ENCODE results near the gene ARHGAP22.

The ARHGAP22 gene

GRCh38 chr10:48508791-48509772 lies 95.8 kb downstream of the ARHGAP22 start:
- DNase-seq = no peak

- DNase-seq = peak; percentile 14 to 54 (median 30)
Measured at GRCh38 chr10:48507933-48508790, 96.7 kb downstream of the ARHGAP22 start.

GRCh38 chr10:48507494-48507893 lies 97.4 kb downstream of the ARHGAP22 start:
- no peak for DNase-seq

GRCh38 chr10:48506147-48506917 lies 98.5 kb downstream of the ARHGAP22 start:
- DNase-seq = peak; percentile 73 to 80 (median 77)

- DNase-seq = peak; percentile 72 to 82 (median 75)
Measured at GRCh38 chr10:48505394-48506112, 99.3 kb downstream of the ARHGAP22 start.

- no peak for DNase-seq
Measured at GRCh38 chr10:48504141-48504885, 100.6 kb downstream of the ARHGAP22 start.

GRCh38 chr10:48503293-48503911 lies 101.5 kb downstream of the ARHGAP22 start:
- no peak for DNase-seq

GRCh38 chr10:48502791-48503190 lies 102.1 kb downstream of the ARHGAP22 start:
- DNase-seq = no peak

GRCh38 chr10:48501787-48502771 lies 102.8 kb downstream of the ARHGAP22 start:
- peak; percentile 94 to 97 (median 94) for DNase-seq

DNA sequence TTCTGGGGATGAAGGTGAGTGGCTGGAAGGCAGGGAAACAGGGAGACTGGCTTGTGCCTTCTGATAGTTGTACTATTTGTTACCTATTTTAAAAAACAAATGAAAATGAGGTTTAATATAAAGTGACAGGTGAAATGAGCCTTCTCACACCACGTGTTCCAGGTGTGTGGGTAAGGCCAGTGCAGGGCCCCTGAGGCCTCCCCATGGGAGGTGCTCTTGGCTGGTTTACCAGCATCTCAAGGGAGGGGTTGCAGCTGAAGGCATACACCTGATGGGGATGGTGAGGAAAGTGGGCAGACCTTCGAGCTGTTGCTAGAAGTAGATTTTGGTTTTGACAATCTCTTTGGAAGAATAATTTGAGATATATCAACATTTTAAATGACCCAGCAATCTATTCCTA lies 103.6 kb downstream of the ARHGAP22 start:
- DNase-seq = no peak

GRCh38 chr10:48500771-48501170 lies 104.1 kb downstream of the ARHGAP22 start:
- DNase-seq = peak in 2 of 3 donors; percentile 41 to 76

DNA sequence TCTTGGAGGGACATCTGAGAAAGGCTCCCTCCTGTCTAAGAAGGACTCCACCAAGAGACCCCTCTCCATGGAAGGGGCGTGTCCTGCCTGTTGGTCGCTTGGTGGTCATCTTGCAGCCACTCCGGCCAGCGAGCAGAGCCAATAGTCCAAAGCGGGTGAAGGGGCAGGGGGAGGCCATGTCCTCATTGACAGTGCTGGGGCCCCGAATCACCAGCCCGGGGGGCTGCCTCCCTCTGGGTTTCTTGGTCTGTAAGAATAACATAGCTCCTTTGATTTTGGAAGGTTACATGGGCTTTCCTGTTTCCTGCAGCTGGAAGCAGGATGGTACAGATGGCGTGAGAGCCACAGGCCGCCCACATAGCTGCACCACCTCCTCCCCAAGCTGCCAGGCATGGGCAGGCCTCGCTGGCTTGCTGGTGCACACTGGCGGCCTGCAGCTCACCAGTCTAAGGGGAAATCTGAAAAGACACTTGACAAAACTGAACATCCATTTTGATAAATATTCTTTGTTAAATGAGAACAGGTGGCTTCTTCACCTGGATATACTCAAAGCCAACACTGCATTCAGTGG lies 105.8 kb downstream of the ARHGAP22 start:
- no peak for DNase-seq

DNA sequence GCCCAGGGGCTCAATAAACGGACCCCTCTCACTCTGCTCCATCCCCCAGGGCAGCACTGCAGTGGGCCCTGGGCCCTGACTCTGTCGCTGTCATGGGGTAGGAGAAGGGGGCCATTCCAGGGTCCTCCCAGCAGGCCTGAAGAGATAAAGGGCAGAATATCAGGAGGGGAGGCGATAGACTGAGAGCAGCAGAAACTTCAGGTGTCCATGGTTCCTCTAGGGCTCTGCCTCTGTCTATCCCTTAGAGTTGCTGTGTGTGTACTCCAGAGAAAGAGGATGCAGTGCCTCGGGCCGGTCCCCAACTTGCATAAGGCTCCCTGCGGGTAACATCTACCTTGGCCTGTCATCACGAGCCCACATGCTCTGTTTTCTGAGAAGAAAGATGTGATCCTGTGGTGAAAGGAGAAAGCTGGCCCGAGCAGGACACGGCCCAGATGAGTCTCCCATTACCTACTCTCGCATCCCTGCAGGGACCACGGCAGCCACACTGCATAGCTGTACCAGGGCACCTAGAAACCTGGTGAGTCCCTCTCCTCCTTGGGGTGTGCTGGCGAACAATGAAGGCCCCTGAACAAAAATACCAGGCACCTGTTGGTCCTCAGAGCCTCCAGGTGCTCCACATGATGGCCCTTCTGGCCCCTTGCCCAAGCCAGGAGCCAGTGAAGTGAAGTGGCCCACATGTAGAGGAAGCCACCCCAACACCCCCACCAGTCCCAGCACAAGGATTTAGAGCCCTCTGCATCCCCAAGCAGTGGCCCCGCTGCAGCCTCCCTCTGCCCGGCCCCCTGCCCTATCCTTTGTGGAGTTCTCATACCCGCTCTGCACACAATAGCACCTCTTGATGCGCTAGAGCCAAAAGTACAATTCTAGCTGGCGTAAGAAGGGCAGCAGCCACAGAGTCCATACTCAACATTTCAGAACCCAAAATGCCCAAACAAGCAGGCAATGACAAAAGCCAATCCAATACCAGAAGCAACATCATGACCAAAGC lies 106.8 kb downstream of the ARHGAP22 start:
- DNase-seq = no peak

DNA sequence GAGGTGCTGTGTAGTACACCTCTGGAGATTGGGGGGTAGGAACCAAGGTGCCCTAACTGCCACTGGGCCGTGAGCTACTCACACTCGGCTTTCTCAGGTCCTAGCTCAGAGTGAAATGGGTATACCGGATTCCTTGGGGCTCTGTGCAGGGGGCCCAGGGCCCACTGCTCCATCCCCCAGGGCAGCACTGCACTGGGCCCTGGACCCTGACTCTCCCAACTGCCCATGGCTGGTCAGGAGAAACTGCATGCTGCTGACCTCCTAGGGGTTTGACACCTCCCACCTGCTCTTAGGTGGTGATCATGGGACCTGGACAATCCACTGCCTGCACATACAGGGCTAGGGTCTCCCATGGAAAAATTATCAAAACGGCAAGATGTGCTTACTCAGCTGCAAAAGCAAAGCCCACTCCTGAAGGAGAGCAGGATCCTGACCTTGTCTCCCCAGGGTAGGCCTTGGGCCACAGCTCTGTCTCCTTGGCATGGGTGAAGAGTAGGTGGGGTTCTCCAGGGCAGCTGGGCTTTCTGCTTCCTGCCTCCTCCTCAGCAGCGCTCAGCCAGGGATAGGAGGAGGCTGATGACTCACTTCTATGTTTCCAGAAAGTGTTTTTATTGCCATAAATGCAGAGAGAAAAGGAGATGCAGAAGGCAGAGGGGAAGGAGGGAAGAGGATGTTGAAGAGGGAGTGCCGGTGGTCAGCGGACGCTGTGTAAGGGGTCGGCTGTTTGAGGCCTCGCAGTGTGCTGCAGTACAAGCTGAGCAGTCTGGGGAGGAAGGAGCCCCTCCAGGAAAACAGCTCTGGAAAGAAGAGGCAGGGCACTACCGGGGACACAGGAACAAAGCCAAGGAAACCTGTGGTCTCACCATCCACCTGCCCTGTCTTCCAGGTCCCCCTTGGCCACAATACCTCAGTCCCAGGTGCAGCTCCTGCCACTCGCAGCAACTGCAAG lies 107.8 kb downstream of the ARHGAP22 start:
- peak; percentile 67 to 80 (median 77) for DNase-seq

- no peak for DNase-seq
Measured at GRCh38 chr10:48496105-48496830, 108.6 kb downstream of the ARHGAP22 start.
